Esophagus muscularis mucosa (tissue), 4 donors: ENCODE data around the gene AFF3.

Experiments
- EP300 ChIP-seq: sonication (generic); formaldehyde crosslinking; IDR thresholded peaks from one replicate; pipeline ENCODE4 v1.6.1; 2017; ENCODE audit warnings: antibody characterized with exemption
- POLR2A ChIP-seq: fragments of 450-650 bp; IDR thresholded peaks from one replicate; pipeline ENCODE4 v1.6.1; 2017; ENCODE audit warnings: antibody characterized with exemption, moderate library complexity, mild to moderate bottlenecking, low read depth
- POLR2AphosphoS5 ChIP-seq, 2 donors: sonication (generic); formaldehyde crosslinking; IDR thresholded peaks; one replicate each; pipeline ENCODE4 v1.6.1; 2017; ENCODE audit warnings: antibody characterized with exemption in 2 of 2
- TF ChIP-seq, protein P1 (sequence below), 3 experiments: fragments of 200-600 bp in 2 of 3; fragments of 450-650 bp in 1 of 3; sonication (generic) in 2 of 3; IDR thresholded peaks; one replicate each; pipeline ENCODE4 v1.5.1; 2017 to 2019; ENCODE audit warnings: antibody characterized with exemption in 3 of 3, mild to moderate bottlenecking in 2 of 3, moderate library complexity in 1 of 3

DNA sequence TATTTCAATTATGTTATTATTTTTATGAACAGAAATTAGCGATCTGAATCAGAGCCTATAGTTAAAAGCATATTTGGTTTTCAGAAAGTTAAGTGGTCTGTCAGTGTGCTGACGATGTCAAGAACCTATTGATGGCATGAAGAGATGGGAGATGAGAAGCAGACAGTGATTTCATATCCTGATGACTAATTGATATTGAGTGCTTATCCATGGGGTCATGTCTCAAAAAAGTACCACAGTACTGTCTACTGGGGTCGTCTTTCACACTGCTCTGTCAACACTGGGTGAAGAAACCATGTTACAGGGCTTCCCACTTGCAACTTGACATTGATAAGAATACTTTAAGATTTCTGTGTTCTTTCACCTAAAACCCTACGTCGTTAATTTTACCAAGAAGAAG is 297.1 kb downstream of the AFF3 start:
- no peak for TF ChIP-seq POLR2A
- TF ChIP-seq, protein P1, sequence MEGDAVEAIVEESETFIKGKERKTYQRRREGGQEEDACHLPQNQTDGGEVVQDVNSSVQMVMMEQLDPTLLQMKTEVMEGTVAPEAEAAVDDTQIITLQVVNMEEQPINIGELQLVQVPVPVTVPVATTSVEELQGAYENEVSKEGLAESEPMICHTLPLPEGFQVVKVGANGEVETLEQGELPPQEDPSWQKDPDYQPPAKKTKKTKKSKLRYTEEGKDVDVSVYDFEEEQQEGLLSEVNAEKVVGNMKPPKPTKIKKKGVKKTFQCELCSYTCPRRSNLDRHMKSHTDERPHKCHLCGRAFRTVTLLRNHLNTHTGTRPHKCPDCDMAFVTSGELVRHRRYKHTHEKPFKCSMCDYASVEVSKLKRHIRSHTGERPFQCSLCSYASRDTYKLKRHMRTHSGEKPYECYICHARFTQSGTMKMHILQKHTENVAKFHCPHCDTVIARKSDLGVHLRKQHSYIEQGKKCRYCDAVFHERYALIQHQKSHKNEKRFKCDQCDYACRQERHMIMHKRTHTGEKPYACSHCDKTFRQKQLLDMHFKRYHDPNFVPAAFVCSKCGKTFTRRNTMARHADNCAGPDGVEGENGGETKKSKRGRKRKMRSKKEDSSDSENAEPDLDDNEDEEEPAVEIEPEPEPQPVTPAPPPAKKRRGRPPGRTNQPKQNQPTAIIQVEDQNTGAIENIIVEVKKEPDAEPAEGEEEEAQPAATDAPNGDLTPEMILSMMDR (IDR thresholded peaks at IDR 0.05), result no peak
- TF ChIP-seq POLR2AphosphoS5 (IDR thresholded peaks at IDR 0.05), result no peak
- no peak for TF ChIP-seq EP300
